Cardiac septum (tissue), 1 donor: ENCODE results near the gene GYG2. TPM values are rescaled to one million over a fixed set of nuclear protein-coding genes. Genes with fewer than 3 reads are reported as not detected.
"Not testable (repeated sequence)": the region's sequence is repeated elsewhere in the genome, so short reads cannot be mapped to it uniquely, and the experiment has no call there.

Experiments used
- DNase-seq: peaks from one replicate; pipeline ENCODE4 v3.0.0-alpha.2; 2020; ENCODE audit warnings: low spot score
- intact Hi-C: fragments of 100-400 bp; cut with DNase I; formaldehyde crosslinking; loops from one replicate; pipeline ENCODE4 v1.14.0; 2022
- total RNA-seq: library from RNA; stranded (reverse); fragmentation: NEBNext Ultra II Directional; extraction: Animal tissue kit (Norgen Biotek cat#: 25700); gene quantifications from one replicate; pipeline ENCODE4 v1.2.1, GENCODE V29; 2021
- donor health status: DM: no; HTN: no; CAD: no.

The GYG2 gene
- total RNA-seq, 1 donor from 2014 or later = 1.3 TPM

- intact Hi-C loops = no loop called here
Observed at GRCh38 chrX:2894885-2895292, 66.2 kb downstream of the GYG2 start.

GRCh38 chrX:2897311-2897689 lies 68.6 kb downstream of the GYG2 start:
- DNase-seq = no peak
- intact Hi-C loops = no loop called here

More at GRCh38 chrX:2894885-2895292, 66.2 kb downstream of the GYG2 start:
- no peak for DNase-seq

GRCh38 chrX:2897690-2898623 lies 69.2 kb downstream of the GYG2 start:
- DNase-seq, intact Hi-C loops: not testable (repeated sequence)

GRCh38 chrX:2898846-2899512 lies 70.2 kb downstream of the GYG2 start:
- DNase-seq = no peak
- intact Hi-C loops = no loop called here

GRCh38 chrX:2901367-2902036 lies 72.8 kb downstream of the GYG2 start:
- intact Hi-C loops = no loop called here

GRCh38 chrX:2902841-2903240 lies 74.1 kb downstream of the GYG2 start:
- no peak for DNase-seq
- intact Hi-C loops = no loop called here

More at GRCh38 chrX:2901367-2902036, 72.8 kb downstream of the GYG2 start:
- no peak for DNase-seq

- intact Hi-C loops = no loop called here
- DNase-seq = no peak
Observed at GRCh38 chrX:2903366-2903765, 74.6 kb downstream of the GYG2 start.

GRCh38 chrX:2907295-2907694 lies 78.6 kb downstream of the GYG2 start:
- DNase-seq = no peak
- intact Hi-C loops = no loop called here

- no peak for DNase-seq
- intact Hi-C loops = no loop called here
Observed at GRCh38 chrX:2908125-2908685, 79.5 kb downstream of the GYG2 start.

- intact Hi-C loops = no loop called here
- DNase-seq = no peak
Observed at GRCh38 chrX:2910109-2910508, 81.4 kb downstream of the GYG2 start.

- intact Hi-C loops = no loop called here
- DNase-seq = no peak
Observed at GRCh38 chrX:2913118-2913517, 84.4 kb downstream of the GYG2 start.

GRCh38 chrX:2917767-2918166 lies 89.0 kb downstream of the GYG2 start:
- DNase-seq = no peak
- intact Hi-C loops = no loop called here

GRCh38 chrX:2921193-2921592 lies 92.5 kb downstream of the GYG2 start:
- intact Hi-C loops = no loop called here
- no peak for DNase-seq

GRCh38 chrX:2921750-2922149 lies 93.0 kb downstream of the GYG2 start:
- no peak for DNase-seq
- intact Hi-C loops = no loop called here

GRCh38 chrX:2924151-2924550 lies 95.4 kb downstream of the GYG2 start:
- no peak for DNase-seq
- intact Hi-C loops = no loop called here

- intact Hi-C loops, DNase-seq: not testable (repeated sequence)
Observed at GRCh38 chrX:2926255-2926654, 97.5 kb downstream of the GYG2 start.

- intact Hi-C loops = no loop called here
- DNase-seq = no peak
Observed at GRCh38 chrX:2926664-2927275, 98.0 kb downstream of the GYG2 start.

GRCh38 chrX:2928191-2928582 lies 99.5 kb downstream of the GYG2 start:
- DNase-seq = peak; percentile 88
- intact Hi-C loops = no loop called here

GRCh38 chrX:2928583-2929434 lies 100.1 kb downstream of the GYG2 start, which contains the start of gene ARSD:
Gene ARSD, minus strand, starts transcription at chrX:2929339. Its CDS starts 64 bp downstream, at chrX:2929275.
- intact Hi-C loops = no loop called here
- peak; percentile 95 for DNase-seq
